Esophagus squamous epithelium (tissue), 5 donors: ENCODE measurements around the gene BICC1. TPM values are rescaled to one million over a fixed set of nuclear protein-coding genes. Genes with fewer than 3 reads are reported as not detected.

ENCODE experiments used
- DNase-seq: peaks from one replicate; lab custom pipeline; 2025; lab: John Stamatoyannopoulos, UW
- H3K27ac ChIP-seq, 4 donors: fragments of 200-600 bp; sonication (generic); one replicate each; pipeline ENCODE4 v1.5.1; 2016 to 2019; ENCODE audit warnings: mild to moderate bottlenecking in 1 of 4
- H3K27me3 ChIP-seq, 4 donors: fragments of 200-600 bp; sonication (generic); 1 replicate in 3 of 4; 2 replicates in 1 of 4; pipeline versions ENCODE4 v1.5.1 to v1.6.0; 2017 to 2021; ENCODE audit warnings: antibody characterized with exemption in 1 of 4
- H3K36me3 ChIP-seq, 3 donors: fragments of 200-600 bp; sonication (generic); one replicate each; pipeline ENCODE4 v1.5.1; 2016 to 2019
- H3K4me1 ChIP-seq, 3 donors: fragments of 200-600 bp; sonication (generic); one replicate each; pipeline ENCODE4 v1.5.1; 2017 to 2019
- H3K4me3 ChIP-seq, 4 donors: fragments of 200-600 bp; sonication (generic); 1 replicate in 3 of 4; 2 replicates in 1 of 4; pipeline ENCODE4 v1.5.1; 2016 to 2019; ENCODE audit warnings: mild to moderate bottlenecking in 2 of 4, moderate library complexity in 1 of 4
- H3K9me3 ChIP-seq, 3 donors: fragments of 200-600 bp; sonication (generic); one replicate each; pipeline ENCODE4 v1.5.1; 2016 to 2019
- CTCF ChIP-seq, 6 experiments: fragments of 450-650 bp in 4 of 6; fragments of 200-600 bp in 2 of 6; sonication (generic) in 2 of 6; IDR thresholded peaks; one replicate each; pipeline ENCODE4 v1.5.1; 2016 to 2019; ENCODE audit warnings: antibody characterized with exemption in 6 of 6, mild to moderate bottlenecking in 4 of 6, moderate library complexity in 4 of 6
- POLR2A ChIP-seq, 4 donors: fragments of 450-650 bp; IDR thresholded peaks; one replicate each; pipeline ENCODE4 v1.6.1; 2017; ENCODE audit warnings: antibody characterized with exemption in 4 of 4, mild to moderate bottlenecking in 4 of 4, moderate library complexity in 3 of 4
- WGBS, 2 donors: methylation state at CpG; one replicate each; pipeline ENCODE4 v1.1.5; 2018; 5-methylcytosine and 5-hydroxymethylcytosine counted together
- intact Hi-C: fragments of 100-400 bp; cut with DNase I; formaldehyde crosslinking; loops from one replicate; pipeline ENCODE4 v1.15.0; 2022
- total RNA-seq, 4 donors: library from RNA; depleted of rRNA; stranded (reverse); fragments of >200 nt; gene quantifications; one replicate each; pipeline ENCODE4 v1.1.0, GENCODE V29; 2016
- donor health status: DM: yes; HTN: yes; CAD: no.

BICC1 gene
- total RNA-seq, 4 donors from 2014 or later, result 0.11 to 8.2 (median 2.0) TPM

- DNase-seq, result no peak
- H3K4me3 ChIP-seq, result no peak overlapping the region
- H3K9me3 ChIP-seq, result no peaks in the 10 kb centered on the region
- TF ChIP-seq CTCF (IDR thresholded peaks at IDR 0.05), result no peak
- intact Hi-C loops, result no loop called here
- 45 to 58% methylated on average over 1 of the region's 1 CpG for WGBS, 2 donors
- no peak overlapping the region for H3K27ac ChIP-seq
- H3K27me3 ChIP-seq, result no peaks in the 10 kb centered on the region
- H3K4me1 ChIP-seq, result no peaks in the 10 kb centered on the region
- H3K36me3 ChIP-seq, result no peaks in the 10 kb centered on the region
Measured at GRCh38 chr10:58712982-58713381, 200.3 kb downstream of the BICC1 start.

GRCh38 chr10:58714409-58714808 lies 201.7 kb downstream of the BICC1 start:
- 56 to 59% methylated on average over 2 of the region's 2 CpGs for WGBS, 2 donors
- intact Hi-C loops, result no loop called here
- Histone ChIP-seq H3K36me3 (no peaks in the 10 kb centered on the region), H3K27me3 (no peaks in the 10 kb centered on the region), H3K4me3 (no peak overlapping the region), H3K27ac (no peak overlapping the region), H3K4me1 (no peaks in the 10 kb centered on the region), H3K9me3 (no peaks in the 10 kb centered on the region)
- TF ChIP-seq CTCF (IDR thresholded peaks at IDR 0.05) (no peak), POLR2A (IDR thresholded peaks at IDR 0.05) (no peak)
- no peak for DNase-seq

- Histone ChIP-seq H3K36me3 (no peaks in the 10 kb centered on the region), H3K4me1 (no peaks in the 10 kb centered on the region), H3K4me3 (no peak overlapping the region), H3K9me3 (no peaks in the 10 kb centered on the region), H3K27me3 (no peaks in the 10 kb centered on the region), H3K27ac (no peak overlapping the region)
- TF ChIP-seq CTCF (IDR thresholded peaks at IDR 0.05) (no peak), POLR2A (IDR thresholded peaks at IDR 0.05) (no peak)
- DNase-seq, result no peak
- 48 to 66% methylated on average over 2 of the region's 2 CpGs for WGBS, 2 donors
- intact Hi-C loops, result no loop called here
Measured at GRCh38 chr10:58715061-58715460, 202.4 kb downstream of the BICC1 start.

- Histone ChIP-seq H3K9me3 (no peaks in the 10 kb centered on the region), H3K4me3 (no peak overlapping the region), H3K27ac (no peak overlapping the region), H3K27me3 (no peaks in the 10 kb centered on the region), H3K4me1 (no peaks in the 10 kb centered on the region), H3K36me3 (no peaks in the 10 kb centered on the region)
- TF ChIP-seq POLR2A (IDR thresholded peaks at IDR 0.05) (no peak), CTCF (IDR thresholded peaks at IDR 0.05) (no peak)
- WGBS, 2 donors, result 59 to 69% methylated on average over 13 of the region's 13 CpGs
- no peak for DNase-seq
- intact Hi-C loops, result no loop called here
Measured at GRCh38 chr10:58718596-58718995, 205.9 kb downstream of the BICC1 start.

GRCh38 chr10:58721601-58722281 lies 209.1 kb downstream of the BICC1 start:
- intact Hi-C loops, result no loop called here

More at GRCh38 chr10:58721601-58722281, 209.1 kb downstream of the BICC1 start:
- H3K27me3 ChIP-seq, result no peaks in the 10 kb centered on the region
- no peaks in the 10 kb centered on the region for H3K9me3 ChIP-seq
- TF ChIP-seq CTCF (IDR thresholded peaks at IDR 0.05) (no peak), POLR2A (IDR thresholded peaks at IDR 0.05) (no peak)
- no peak overlapping the region for H3K27ac ChIP-seq
- no peaks in the 10 kb centered on the region for H3K4me1 ChIP-seq
- 60 to 64% methylated on average over 4 of the region's 4 CpGs for WGBS, 2 donors
- H3K4me3 ChIP-seq, result no peak overlapping the region
- no peak for DNase-seq
- H3K36me3 ChIP-seq, result no peaks in the 10 kb centered on the region
